ENCODE data around the gene LKAAEAR1. TPM values are rescaled to one million over a fixed set of nuclear protein-coding genes. Genes with fewer than 3 reads are reported as not detected.

The LKAAEAR1 gene
- total and polyA plus RNA-seq, 2 of the 13 experiments (the other 11 are each of a cell fraction or from before 2014, with no cell fraction given), result not detected

DNA sequence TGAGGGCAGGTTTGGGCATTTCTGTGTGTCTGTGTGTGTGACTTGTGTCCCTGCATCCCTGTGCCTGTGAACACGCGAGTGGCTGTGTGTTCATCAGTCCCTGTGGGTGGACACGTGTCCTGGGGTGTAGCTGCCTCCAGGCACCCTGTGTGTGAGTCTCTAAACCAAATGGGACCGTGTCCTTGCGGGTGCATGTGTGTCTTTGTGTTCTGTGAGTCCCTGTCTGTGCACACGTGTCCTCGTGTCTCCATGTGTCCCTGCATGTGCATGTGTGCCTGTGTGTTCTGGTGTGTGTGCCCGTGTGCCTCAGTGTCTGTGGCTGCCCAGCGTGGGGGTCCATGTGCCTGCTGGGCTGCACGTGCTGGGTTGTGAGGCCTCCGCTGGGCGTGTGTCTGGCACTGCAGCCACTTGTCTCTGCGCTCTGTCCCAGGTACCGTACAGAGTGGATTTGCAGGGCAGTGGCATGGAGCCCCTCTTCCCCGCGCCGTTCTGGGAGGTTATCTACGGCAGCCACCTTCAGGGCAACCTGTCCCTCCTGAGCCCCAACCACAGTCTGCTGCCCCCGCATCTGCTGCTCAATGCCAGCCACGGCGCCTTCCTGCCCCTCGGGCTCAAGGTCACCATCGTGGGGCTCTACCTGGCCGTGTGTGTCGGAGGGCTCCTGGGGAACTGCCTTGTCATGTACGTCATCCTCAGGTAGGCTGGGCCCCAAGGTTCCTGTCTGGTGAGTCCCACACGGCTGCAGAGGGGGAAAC is 8.2 kb upstream of the LKAAEAR1 start (continued):
- TF ChIP-seq, protein P1, sequence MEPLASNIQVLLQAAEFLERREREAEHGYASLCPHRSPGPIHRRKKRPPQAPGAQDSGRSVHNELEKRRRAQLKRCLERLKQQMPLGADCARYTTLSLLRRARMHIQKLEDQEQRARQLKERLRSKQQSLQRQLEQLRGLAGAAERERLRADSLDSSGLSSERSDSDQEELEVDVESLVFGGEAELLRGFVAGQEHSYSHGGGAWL (CRISPR knock-in tag; IDR thresholded peaks at IDR 0.05), result no peak
- TF ChIP-seq, protein P2, sequence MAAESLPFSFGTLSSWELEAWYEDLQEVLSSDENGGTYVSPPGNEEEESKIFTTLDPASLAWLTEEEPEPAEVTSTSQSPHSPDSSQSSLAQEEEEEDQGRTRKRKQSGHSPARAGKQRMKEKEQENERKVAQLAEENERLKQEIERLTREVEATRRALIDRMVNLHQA (CRISPR knock-in tag; IDR thresholded peaks at IDR 0.05), result no peak
- no peak for TF ChIP-seq ZBTB38 (CRISPR knock-in tag; IDR thresholded peaks at IDR 0.05)
- TF ChIP-seq ZNF564 (CRISPR knock-in tag; IDR thresholded peaks at IDR 0.05), result no peak
- no peak for TF ChIP-seq ZNF616 (CRISPR knock-in tag; IDR thresholded peaks at IDR 0.05; ENCODE audit: low read depth)
- TF ChIP-seq ZFP36L2 (CRISPR knock-in tag; IDR thresholded peaks at IDR 0.05), result no peak
- TF ChIP-seq, protein P3, sequence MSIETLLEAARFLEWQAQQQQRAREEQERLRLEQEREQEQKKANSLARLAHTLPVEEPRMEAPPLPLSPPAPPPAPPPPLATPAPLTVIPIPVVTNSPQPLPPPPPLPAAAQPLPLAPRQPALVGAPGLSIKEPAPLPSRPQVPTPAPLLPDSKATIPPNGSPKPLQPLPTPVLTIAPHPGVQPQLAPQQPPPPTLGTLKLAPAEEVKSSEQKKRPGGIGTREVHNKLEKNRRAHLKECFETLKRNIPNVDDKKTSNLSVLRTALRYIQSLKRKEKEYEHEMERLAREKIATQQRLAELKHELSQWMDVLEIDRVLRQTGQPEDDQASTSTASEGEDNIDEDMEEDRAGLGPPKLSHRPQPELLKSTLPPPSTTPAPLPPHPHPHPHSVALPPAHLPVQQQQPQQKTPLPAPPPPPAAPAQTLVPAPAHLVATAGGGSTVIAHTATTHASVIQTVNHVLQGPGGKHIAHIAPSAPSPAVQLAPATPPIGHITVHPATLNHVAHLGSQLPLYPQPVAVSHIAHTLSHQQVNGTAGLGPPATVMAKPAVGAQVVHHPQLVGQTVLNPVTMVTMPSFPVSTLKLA (IDR thresholded peaks at IDR 0.05), result peak; percentile 98
- no peak for TF ChIP-seq REXO4 (CRISPR knock-in tag; IDR thresholded peaks at IDR 0.05; ENCODE audit: borderline replicate concordance)
- TF ChIP-seq, protein P4, sequence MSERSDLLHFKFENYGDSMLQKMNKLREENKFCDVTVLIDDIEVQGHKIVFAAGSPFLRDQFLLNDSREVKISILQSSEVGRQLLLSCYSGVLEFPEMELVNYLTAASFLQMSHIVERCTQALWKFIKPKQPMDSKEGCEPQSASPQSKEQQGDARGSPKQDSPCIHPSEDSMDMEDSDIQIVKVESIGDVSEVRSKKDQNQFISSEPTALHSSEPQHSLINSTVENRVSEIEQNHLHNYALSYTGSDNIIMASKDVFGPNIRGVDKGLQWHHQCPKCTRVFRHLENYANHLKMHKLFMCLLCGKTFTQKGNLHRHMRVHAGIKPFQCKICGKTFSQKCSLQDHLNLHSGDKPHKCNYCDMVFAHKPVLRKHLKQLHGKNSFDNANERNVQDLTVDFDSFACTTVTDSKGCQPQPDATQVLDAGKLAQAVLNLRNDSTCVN (CRISPR knock-in tag; IDR thresholded peaks at IDR 0.05; ENCODE audit: borderline replicate concordance), result no peak
- TF ChIP-seq, protein P5, sequence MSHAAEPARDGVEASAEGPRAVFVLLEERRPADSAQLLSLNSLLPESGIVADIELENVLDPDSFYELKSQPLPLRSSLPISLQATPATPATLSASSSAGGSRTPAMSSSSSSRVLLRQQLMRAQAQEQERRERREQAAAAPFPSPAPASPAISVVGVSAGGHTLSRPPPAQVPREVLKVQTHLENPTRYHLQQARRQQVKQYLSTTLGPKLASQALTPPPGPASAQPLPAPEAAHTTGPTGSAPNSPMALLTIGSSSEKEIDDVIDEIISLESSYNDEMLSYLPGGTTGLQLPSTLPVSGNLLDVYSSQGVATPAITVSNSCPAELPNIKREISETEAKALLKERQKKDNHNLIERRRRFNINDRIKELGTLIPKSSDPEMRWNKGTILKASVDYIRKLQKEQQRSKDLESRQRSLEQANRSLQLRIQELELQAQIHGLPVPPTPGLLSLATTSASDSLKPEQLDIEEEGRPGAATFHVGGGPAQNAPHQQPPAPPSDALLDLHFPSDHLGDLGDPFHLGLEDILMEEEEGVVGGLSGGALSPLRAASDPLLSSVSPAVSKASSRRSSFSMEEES (CRISPR knock-in tag; IDR thresholded peaks at IDR 0.05), result no peak
- peak; percentile 65 for TF ChIP-seq BHLHE40 (IDR thresholded peaks at IDR 0.05; ENCODE audit: low read length)
- TF ChIP-seq ZNF713 (CRISPR knock-in tag; IDR thresholded peaks at IDR 0.05), result no peak
- TF ChIP-seq, protein P6, sequence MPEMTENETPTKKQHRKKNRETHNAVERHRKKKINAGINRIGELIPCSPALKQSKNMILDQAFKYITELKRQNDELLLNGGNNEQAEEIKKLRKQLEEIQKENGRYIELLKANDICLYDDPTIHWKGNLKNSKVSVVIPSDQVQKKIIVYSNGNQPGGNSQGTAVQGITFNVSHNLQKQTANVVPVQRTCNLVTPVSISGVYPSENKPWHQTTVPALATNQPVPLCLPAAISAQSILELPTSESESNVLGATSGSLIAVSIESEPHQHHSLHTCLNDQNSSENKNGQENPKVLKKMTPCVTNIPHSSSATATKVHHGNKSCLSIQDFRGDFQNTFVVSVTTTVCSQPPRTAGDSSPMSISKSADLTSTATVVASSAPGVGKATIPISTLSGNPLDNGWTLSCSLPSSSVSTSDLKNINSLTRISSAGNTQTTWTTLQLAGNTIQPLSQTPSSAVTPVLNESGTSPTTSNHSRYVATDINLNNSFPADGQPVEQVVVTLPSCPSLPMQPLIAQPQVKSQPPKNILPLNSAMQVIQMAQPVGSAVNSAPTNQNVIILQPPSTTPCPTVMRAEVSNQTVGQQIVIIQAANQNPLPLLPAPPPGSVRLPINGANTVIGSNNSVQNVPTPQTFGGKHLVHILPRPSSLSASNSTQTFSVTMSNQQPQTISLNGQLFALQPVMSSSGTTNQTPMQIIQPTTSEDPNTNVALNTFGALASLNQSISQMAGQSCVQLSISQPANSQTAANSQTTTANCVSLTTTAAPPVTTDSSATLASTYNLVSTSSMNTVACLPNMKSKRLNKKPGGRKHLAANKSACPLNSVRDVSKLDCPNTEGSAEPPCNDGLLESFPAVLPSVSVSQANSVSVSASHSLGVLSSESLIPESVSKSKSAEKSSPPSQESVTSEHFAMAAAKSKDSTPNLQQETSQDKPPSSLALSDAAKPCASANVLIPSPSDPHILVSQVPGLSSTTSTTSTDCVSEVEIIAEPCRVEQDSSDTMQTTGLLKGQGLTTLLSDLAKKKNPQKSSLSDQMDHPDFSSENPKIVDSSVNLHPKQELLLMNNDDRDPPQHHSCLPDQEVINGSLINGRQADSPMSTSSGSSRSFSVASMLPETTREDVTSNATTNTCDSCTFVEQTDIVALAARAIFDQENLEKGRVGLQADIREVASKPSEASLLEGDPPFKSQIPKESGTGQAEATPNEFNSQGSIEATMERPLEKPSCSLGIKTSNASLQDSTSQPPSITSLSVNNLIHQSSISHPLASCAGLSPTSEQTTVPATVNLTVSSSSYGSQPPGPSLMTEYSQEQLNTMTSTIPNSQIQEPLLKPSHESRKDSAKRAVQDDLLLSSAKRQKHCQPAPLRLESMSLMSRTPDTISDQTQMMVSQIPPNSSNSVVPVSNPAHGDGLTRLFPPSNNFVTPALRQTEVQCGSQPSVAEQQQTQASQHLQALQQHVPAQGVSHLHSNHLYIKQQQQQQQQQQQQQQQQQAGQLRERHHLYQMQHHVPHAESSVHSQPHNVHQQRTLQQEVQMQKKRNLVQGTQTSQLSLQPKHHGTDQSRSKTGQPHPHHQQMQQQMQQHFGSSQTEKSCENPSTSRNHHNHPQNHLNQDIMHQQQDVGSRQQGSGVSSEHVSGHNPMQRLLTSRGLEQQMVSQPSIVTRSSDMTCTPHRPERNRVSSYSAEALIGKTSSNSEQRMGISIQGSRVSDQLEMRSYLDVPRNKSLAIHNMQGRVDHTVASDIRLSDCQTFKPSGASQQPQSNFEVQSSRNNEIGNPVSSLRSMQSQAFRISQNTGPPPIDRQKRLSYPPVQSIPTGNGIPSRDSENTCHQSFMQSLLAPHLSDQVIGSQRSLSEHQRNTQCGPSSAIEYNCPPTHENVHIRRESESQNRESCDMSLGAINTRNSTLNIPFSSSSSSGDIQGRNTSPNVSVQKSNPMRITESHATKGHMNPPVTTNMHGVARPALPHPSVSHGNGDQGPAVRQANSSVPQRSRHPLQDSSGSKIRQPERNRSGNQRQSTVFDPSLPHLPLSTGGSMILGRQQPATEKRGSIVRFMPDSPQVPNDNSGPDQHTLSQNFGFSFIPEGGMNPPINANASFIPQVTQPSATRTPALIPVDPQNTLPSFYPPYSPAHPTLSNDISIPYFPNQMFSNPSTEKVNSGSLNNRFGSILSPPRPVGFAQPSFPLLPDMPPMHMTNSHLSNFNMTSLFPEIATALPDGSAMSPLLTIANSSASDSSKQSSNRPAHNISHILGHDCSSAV (CRISPR knock-in tag; IDR thresholded peaks at IDR 0.05; ENCODE audit: borderline replicate concordance), result no peak
- TF ChIP-seq ZNF160 (CRISPR knock-in tag; IDR thresholded peaks at IDR 0.05), result 0 out of 2 replicates have a peak, but pooled peaks have one; percentile 15
- TF ChIP-seq TBX2 (CRISPR knock-in tag; IDR thresholded peaks at IDR 0.05; ENCODE audit: borderline replicate concordance), result peak; percentile 44; the same call in 1 of the 2 replicates
- no peak for TF ChIP-seq ZNF30 (CRISPR knock-in tag; IDR thresholded peaks at IDR 0.05)

Measured in HepG2 (cell line).